Stomach (tissue), 9 donors: Measurements from ENCODE around the gene PDZRN3. TPM values are rescaled to one million over a fixed set of nuclear protein-coding genes. Genes with fewer than 3 reads are reported as not detected.

Experiments used
- DNase-seq, 2 donors: peaks; one replicate each; pipeline versions ENCODE4 v3.0.0 to v3.0.0-alpha.2; 2013 to 2019
- H3K27ac ChIP-seq, 5 donors: fragments of 200-600 bp in 4 of 5; sonication (generic) in 4 of 5; one replicate each; pipeline ENCODE4 v1.5.1; 2013 to 2019; ENCODE audit warnings: mild to moderate bottlenecking in 1 of 5, moderate library complexity in 1 of 5
- H3K27me3 ChIP-seq, 3 donors: fragments of 200-600 bp; sonication (generic); one replicate each; pipeline ENCODE4 v1.5.1; 2017 to 2019; ENCODE audit warnings: mixed run types in 1 of 3
- H3K36me3 ChIP-seq, 4 donors: fragments of 200-600 bp; sonication (generic); 1 replicate in 3 of 4; 2 replicates in 1 of 4; pipeline ENCODE4 v1.5.1; 2016 to 2019
- H3K4me1 ChIP-seq, 4 donors: fragments of 200-600 bp; sonication (generic); one replicate each; pipeline ENCODE4 v1.5.1; 2016 to 2019
- H3K4me3 ChIP-seq, 4 donors: fragments of 200-600 bp; sonication (generic) in 3 of 4; one replicate each; pipeline ENCODE4 v1.5.1; 2016 to 2019; ENCODE audit warnings: mild to moderate bottlenecking in 1 of 4
- H3K9me3 ChIP-seq, 4 donors: fragments of 200-600 bp; sonication (generic); one replicate each; pipeline ENCODE4 v1.5.1; 2016 to 2019
- CTCF ChIP-seq, 7 experiments: fragments of 450-650 bp in 4 of 7; fragments of 200-600 bp in 3 of 7; sonication (generic) in 3 of 7; IDR thresholded peaks; one replicate each; pipeline ENCODE4 v1.5.1; 2016 to 2019; ENCODE audit warnings: antibody characterized with exemption in 7 of 7, control low read depth in 2 of 7, mild to moderate bottlenecking in 1 of 7
- EP300 ChIP-seq: sonication (generic); formaldehyde crosslinking; IDR thresholded peaks from one replicate; pipeline ENCODE4 v1.6.1; 2017; ENCODE audit warnings: antibody characterized with exemption
- POLR2A ChIP-seq, 4 donors: fragments of 450-650 bp; IDR thresholded peaks; one replicate each; pipeline ENCODE4 v1.6.1; 2016; ENCODE audit warnings: antibody characterized with exemption in 4 of 4, control low read depth in 2 of 4, mild to moderate bottlenecking in 1 of 4, moderate library complexity in 1 of 4
- POLR2AphosphoS5 ChIP-seq, 3 donors: sonication (generic); formaldehyde crosslinking; IDR thresholded peaks; one replicate each; pipeline ENCODE4 v1.6.1; 2016; ENCODE audit warnings: antibody characterized with exemption in 3 of 3
- WGBS, 5 donors: extraction: QIAGEN DNeasy Blood & Tissue Kit in 3 of 5; methylation state at CpG; one replicate each; pipeline versions ENCODE4 v1.1.5 to v1.1.7; 2013 to 2018; 5-methylcytosine and 5-hydroxymethylcytosine counted together
- intact Hi-C: fragments of 100-400 bp; cut with DNase I; formaldehyde crosslinking; loops from one replicate; pipeline ENCODE4 v1.15.1; 2023; ENCODE audit warnings: low total_unique reads
- polyA plus RNA-seq, 3 donors: library from polyadenylated mRNA; stranded (reverse); fragments of 200-250 nt; gene quantifications; one replicate each; pipeline ENCODE4 v1.2.3, GENCODE V29; 2013
- total RNA-seq, 5 donors: library from RNA; depleted of rRNA; stranded (reverse); fragments of >200 nt; gene quantifications; one replicate each; pipeline versions ENCODE4 v1.1.0 to v1.2.3, GENCODE V29; 2014 to 2016
- donor health status: healthy with polysubstance abuse.
- donor health status: Bipolar disorder and iron deficiency.
- donor health status: healthy.

PDZRN3 gene
- total and polyA plus RNA-seq, 8 donors: 21.9 to 174 (median 63.0) TPM

GRCh38 chr3:73597476-73597875 lies 27.3 kb downstream of the PDZRN3 start:
- intact Hi-C loops: no loop called here

GRCh38 chr3:73592154-73593144 lies 32.3 kb downstream of the PDZRN3 start:
- WGBS, 5 donors: 71 to 79% (median 75%) methylated on average over 11 of the region's 11 CpGs
- intact Hi-C loops: no loop called here
- peak in 1 of 2 donors; percentile 50 for DNase-seq

More at GRCh38 chr3:73597476-73597875, 27.3 kb downstream of the PDZRN3 start:
- 69 to 90% (median 76%) methylated on average over 3 of the region's 3 CpGs for WGBS, 5 donors
- H3K9me3 ChIP-seq: no peaks in the 10 kb centered on the region
- H3K4me1 ChIP-seq: peaks cover 0 to 59% (median 30%) of the 10 kb centered on the region in 4 donors
- no peak for TF ChIP-seq POLR2A (IDR thresholded peaks at IDR 0.05)
- TF ChIP-seq EP300: no peak
- TF ChIP-seq CTCF (IDR thresholded peaks at IDR 0.05): no peak
- no peak for TF ChIP-seq POLR2AphosphoS5 (IDR thresholded peaks at IDR 0.05)
- H3K4me3 ChIP-seq: no peak overlapping the region
- no peaks in the 10 kb centered on the region for H3K27me3 ChIP-seq
- peaks cover 0 to 8% (median 3%) of the 10 kb centered on the region in 4 donors for H3K36me3 ChIP-seq
- DNase-seq: no peak
- H3K27ac ChIP-seq: peak overlapping the region in 1 of 5 donors; percentile 58

GRCh38 chr3:73591286-73591800 lies 33.4 kb downstream of the PDZRN3 start:
- no peak for DNase-seq

More at GRCh38 chr3:73592154-73593144, 32.3 kb downstream of the PDZRN3 start:
- Histone ChIP-seq H3K4me1 (peaks cover 0 to 38% (median 18%) of the 10 kb centered on the region in 4 donors), H3K4me3 (no peak overlapping the region), H3K36me3 (peaks cover 0 to 6% (median 0%) of the 10 kb centered on the region in 4 donors), H3K9me3 (no peaks in the 10 kb centered on the region), H3K27me3 (no peaks in the 10 kb centered on the region), H3K27ac (peak overlapping the region in 1 of 5 donors; percentile 21)
- TF ChIP-seq POLR2A (IDR thresholded peaks at IDR 0.05): no peak
- TF ChIP-seq CTCF (IDR thresholded peaks at IDR 0.05): no peak

More at GRCh38 chr3:73591286-73591800, 33.4 kb downstream of the PDZRN3 start:
- intact Hi-C loops: no loop called here
- WGBS, 5 donors: 51 to 85% (median 63%) methylated on average over 3 of the region's 3 CpGs
- no peak overlapping the region for H3K4me3 ChIP-seq
- H3K4me1 ChIP-seq: peaks cover 0 to 39% (median 16%) of the 10 kb centered on the region in 4 donors
- H3K36me3 ChIP-seq: peaks cover 0 to 6% (median 0%) of the 10 kb centered on the region in 4 donors
- no peaks in the 10 kb centered on the region for H3K9me3 ChIP-seq
- no peak for TF ChIP-seq POLR2A (IDR thresholded peaks at IDR 0.05)
- TF ChIP-seq EP300: no peak
- TF ChIP-seq CTCF (IDR thresholded peaks at IDR 0.05): no peak
- TF ChIP-seq POLR2AphosphoS5 (IDR thresholded peaks at IDR 0.05): no peak
- H3K27ac ChIP-seq: no peak overlapping the region
- H3K27me3 ChIP-seq: no peaks in the 10 kb centered on the region
